Sigmoid colon (tissue), 7 donors: ENCODE measurements around the gene PRDX5. TPM values are rescaled to one million over a fixed set of nuclear protein-coding genes. Genes with fewer than 3 reads are reported as not detected.

Source experiments
- DNase-seq: peaks from one replicate; pipeline ENCODE4 v3.0.0-alpha.2; 2019
- H3K27ac ChIP-seq, 4 donors: fragments of 200-600 bp; sonication (generic); one replicate each; pipeline ENCODE4 v1.5.1; 2016 to 2019; ENCODE audit warnings: mild to moderate bottlenecking in 1 of 4
- H3K27me3 ChIP-seq, 3 donors: fragments of 200-600 bp; sonication (generic); one replicate each; pipeline ENCODE4 v1.5.1; 2019; ENCODE audit warnings: mild to moderate bottlenecking in 1 of 3
- H3K36me3 ChIP-seq, 4 donors: fragments of 200-600 bp; sonication (generic); one replicate each; pipeline ENCODE4 v1.5.1; 2016 to 2019
- H3K4me1 ChIP-seq, 4 donors: fragments of 200-600 bp; sonication (generic); one replicate each; pipeline ENCODE4 v1.5.1; 2017 to 2019
- H3K4me3 ChIP-seq, 4 donors: fragments of 200-600 bp; sonication (generic); one replicate each; pipeline ENCODE4 v1.5.1; 2017 to 2019; ENCODE audit warnings: mild to moderate bottlenecking in 2 of 4, moderate library complexity in 1 of 4
- H3K9me3 ChIP-seq, 4 donors: fragments of 200-600 bp in 3 of 4; sonication (generic) in 3 of 4; one replicate each; pipeline versions ENCODE4 v1.5.1 to v1.6.1; 2013 to 2019
- CTCF ChIP-seq, 4 experiments: fragments of 450-650 bp in 3 of 4; fragments of 200-600 bp in 1 of 4; IDR thresholded peaks; one replicate each; pipeline ENCODE4 v1.5.1; 2016 to 2019; ENCODE audit warnings: antibody characterized with exemption in 4 of 4, mild to moderate bottlenecking in 3 of 4, moderate library complexity in 2 of 4
- EP300 ChIP-seq, 4 donors: sonication (generic); formaldehyde crosslinking; IDR thresholded peaks; one replicate each; pipeline ENCODE4 v1.6.1; 2017; ENCODE audit warnings: antibody characterized with exemption in 4 of 4
- POLR2A ChIP-seq, 2 donors: fragments of 450-650 bp; IDR thresholded peaks; one replicate each; pipeline ENCODE4 v1.6.1; 2016; ENCODE audit warnings: antibody characterized with exemption in 2 of 2, mild to moderate bottlenecking in 2 of 2, moderate library complexity in 2 of 2
- POLR2AphosphoS5 ChIP-seq, 4 donors: sonication (generic); formaldehyde crosslinking; IDR thresholded peaks; one replicate each; pipeline ENCODE4 v1.6.1; 2017; ENCODE audit warnings: antibody characterized with exemption in 4 of 4
- WGBS, 2 donors: extraction: QIAGEN DNeasy Blood & Tissue Kit; methylation state at CpG; one replicate each; pipeline ENCODE4 v1.1.7; 2013; 5-methylcytosine and 5-hydroxymethylcytosine counted together
- intact Hi-C: fragments of 100-400 bp; cut with DNase I; formaldehyde crosslinking; loops from one replicate; pipeline ENCODE4 v1.15.1; 2023
- polyA plus RNA-seq, 3 donors: library from polyadenylated mRNA; stranded (reverse); fragments of 200-250 nt; gene quantifications; one replicate each; pipeline ENCODE4 v1.2.3, GENCODE V29; 2013
- total RNA-seq, 4 donors: library from RNA; depleted of rRNA; stranded (reverse); fragments of >200 nt; gene quantifications; one replicate each; pipeline ENCODE4 v1.1.0, GENCODE V29; 2016
- donor health status: healthy with polysubstance abuse.
- donor health status: Bipolar disorder and iron deficiency.
- donor health status: healthy.

PRDX5 gene
- total and polyA plus RNA-seq, 7 donors = 169 to 1,045 (median 269) TPM

- TF ChIP-seq EP300 (IDR thresholded peaks at IDR 0.05) (no peak), POLR2AphosphoS5 (IDR thresholded peaks at IDR 0.05) (no peak), CTCF (IDR thresholded peaks at IDR 0.05) (no peak), POLR2A (IDR thresholded peaks at IDR 0.05) (no peak)
- no peaks in the 10 kb centered on the region for H3K9me3 ChIP-seq
- peak overlapping the region; percentile 96 to 99 (median 98) for H3K27ac ChIP-seq
- peak overlapping the region; percentile 69 to 81 (median 76) for H3K4me3 ChIP-seq
- intact Hi-C loops = no loop called here
- peaks cover 0 to 18% (median 10%) of the 10 kb centered on the region in 4 donors for H3K36me3 ChIP-seq
- peaks cover 0 to 33% (median 30%) of the 10 kb centered on the region in 4 donors for H3K4me1 ChIP-seq
- no peak for DNase-seq
- 18 to 28% methylated on average over 40 of the region's 40 CpGs for WGBS, 2 donors
- peaks cover 2 to 19% (median 15%) of the 10 kb centered on the region in 3 donors for H3K27me3 ChIP-seq
Observed at GRCh38 chr11:64285885-64286800, 31.8 kb upstream of the PRDX5 start.

GRCh38 chr11:64286801-64287159, 31.1 kb upstream of the PRDX5 start:
- TF ChIP-seq EP300 (IDR thresholded peaks at IDR 0.05) = no peak
- no peak for TF ChIP-seq POLR2AphosphoS5 (IDR thresholded peaks at IDR 0.05)
- TF ChIP-seq CTCF (IDR thresholded peaks at IDR 0.05) = no peak
- Histone ChIP-seq H3K27ac (no peak overlapping the region), H3K4me1 (peaks cover 0 to 39% (median 37%) of the 10 kb centered on the region in 4 donors), H3K9me3 (no peaks in the 10 kb centered on the region), H3K4me3 (no peak overlapping the region), H3K36me3 (peaks cover 0 to 12% (median 6%) of the 10 kb centered on the region in 4 donors), H3K27me3 (peaks cover 8 to 26% (median 22%) of the 10 kb centered on the region in 3 donors)
- DNase-seq = no peak
- intact Hi-C loops = no loop called here
- whole genome bisulfite sequencing, 2 donors = 87 to 93% methylated on average over 9 of the region's 9 CpGs

GRCh38 chr11:64287676-64288352, 30.1 kb upstream of the PRDX5 start:
- peaks cover 0 to 3% (median 0%) of the 10 kb centered on the region in 4 donors for H3K36me3 ChIP-seq
- no peak for DNase-seq
- no peak overlapping the region for H3K27ac ChIP-seq
- TF ChIP-seq POLR2A (IDR thresholded peaks at IDR 0.05) (no peak), EP300 (IDR thresholded peaks at IDR 0.05) (no peak), CTCF (IDR thresholded peaks at IDR 0.05) (no peak), POLR2AphosphoS5 (IDR thresholded peaks at IDR 0.05) (no peak)
- no peak overlapping the region for H3K4me3 ChIP-seq
- no peaks in the 10 kb centered on the region for H3K9me3 ChIP-seq
- intact Hi-C loops = no loop called here
- 95 to 97% methylated on average over 33 of the region's 33 CpGs for WGBS, 2 donors
- H3K27me3 ChIP-seq = peaks cover 18 to 36% (median 32%) of the 10 kb centered on the region in 3 donors
- peaks cover 0 to 48% (median 44%) of the 10 kb centered on the region in 4 donors for H3K4me1 ChIP-seq

- Histone ChIP-seq H3K4me3 (no peak overlapping the region), H3K9me3 (no peaks in the 10 kb centered on the region), H3K36me3 (no peaks in the 10 kb centered on the region), H3K27ac (no peak overlapping the region), H3K27me3 (peaks cover 22 to 42% (median 37%) of the 10 kb centered on the region in 3 donors), H3K4me1 (peaks cover 0 to 44% (median 38%) of the 10 kb centered on the region in 4 donors)
- no peak for TF ChIP-seq EP300 (IDR thresholded peaks at IDR 0.05)
- no peak for TF ChIP-seq POLR2A (IDR thresholded peaks at IDR 0.05)
- TF ChIP-seq CTCF (IDR thresholded peaks at IDR 0.05) = no peak
- no peak for TF ChIP-seq POLR2AphosphoS5 (IDR thresholded peaks at IDR 0.05)
- intact Hi-C loops = no loop called here
- no peak for DNase-seq
- whole genome bisulfite sequencing, 2 donors = 92 to 94% methylated on average over 9 of the region's 9 CpGs
Observed at GRCh38 chr11:64288353-64288750, 29.6 kb upstream of the PRDX5 start.
